22Rv1 (cell line): ENCODE measurements around the gene TMEM205.
A peak's percentile ranks its signal among the peaks of the same experiment; 100 is the strongest.

Experiments used
- H3K27ac ChIP-seq: fragments of 450-650 bp; 2 replicates; pipeline ENCODE4 v1.5.1; 2017
- CTCF ChIP-seq: fragments of 450-650 bp; IDR thresholded peaks from 2 replicates; pipeline ENCODE4 v1.5.1; 2017; ENCODE audit warnings: mild to moderate bottlenecking
- ZFX ChIP-seq: fragments of 450-650 bp; IDR thresholded peaks from 2 replicates; pipeline ENCODE4 v1.6.1; 2017; ENCODE audit warnings: antibody characterized with exemption, borderline replicate concordance

The TMEM205 gene

GRCh38 chr19:11346104-11346940, at the start of gene TMEM205, which contains the start of gene CCDC159:
TMEM205 (minus strand) TSS chr19:11346268; CDS start chr19:11345619, 649 bp downstream.
CCDC159 (plus strand) TSS chr19:11346519; CDS start chr19:11346607, 88 bp downstream.
- peak within 1 kb of the TSS; percentile 92 for H3K27ac ChIP-seq
- TF ChIP-seq CTCF (peak; percentile 20), ZFX (no peak)

GRCh38 chr19:11390933-11391680, 45.0 kb upstream of the TMEM205 start:
- TF ChIP-seq ZFX: no peak
- TF ChIP-seq CTCF: no peak
- H3K27ac ChIP-seq: no peak overlapping the region

- TF ChIP-seq CTCF (no peak), ZFX (no peak)
- H3K27ac ChIP-seq: no peak overlapping the region
These were observed 44.3 kb upstream of the TMEM205 start for GRCh38 chr19:11390359-11390758.

GRCh38 chr19:11387162-11388034, 41.3 kb upstream of the TMEM205 start:
- TF ChIP-seq CTCF: no peak
- no peak for TF ChIP-seq ZFX
- no peak overlapping the region for H3K27ac ChIP-seq

- TF ChIP-seq CTCF (no peak), ZFX (no peak)
- peak overlapping the region; percentile 98 for H3K27ac ChIP-seq
These were observed 38.7 kb upstream of the TMEM205 start for GRCh38 chr19:11384778-11385129.

GRCh38 chr19:11383706-11384048, 37.6 kb upstream of the TMEM205 start:
- peak overlapping the region; percentile 98 for H3K27ac ChIP-seq
- TF ChIP-seq CTCF (no peak), ZFX (no peak)
